Mucosa of gallbladder (tissue), 1 donor: ENCODE results near the gene MYF5. TPM values are rescaled to one million over a fixed set of nuclear protein-coding genes. Genes with fewer than 3 reads are reported as not detected.
"Not testable (repeated sequence)": the region's sequence is repeated elsewhere in the genome, so short reads cannot be mapped to it uniquely, and the experiment has no call there.

Experiments used
- DNase-seq: peaks from one replicate; pipeline ENCODE4 v3.0.0-alpha.2; 2020; ENCODE audit warnings: low spot score
- total RNA-seq: library from RNA; stranded (reverse); gene quantifications from one replicate; pipeline ENCODE4 v1.2.1, GENCODE V29; 2021
- donor health status: DM: no; HTN: no; CAD: no.

MYF5 gene
- not detected for total RNA-seq

DNA sequence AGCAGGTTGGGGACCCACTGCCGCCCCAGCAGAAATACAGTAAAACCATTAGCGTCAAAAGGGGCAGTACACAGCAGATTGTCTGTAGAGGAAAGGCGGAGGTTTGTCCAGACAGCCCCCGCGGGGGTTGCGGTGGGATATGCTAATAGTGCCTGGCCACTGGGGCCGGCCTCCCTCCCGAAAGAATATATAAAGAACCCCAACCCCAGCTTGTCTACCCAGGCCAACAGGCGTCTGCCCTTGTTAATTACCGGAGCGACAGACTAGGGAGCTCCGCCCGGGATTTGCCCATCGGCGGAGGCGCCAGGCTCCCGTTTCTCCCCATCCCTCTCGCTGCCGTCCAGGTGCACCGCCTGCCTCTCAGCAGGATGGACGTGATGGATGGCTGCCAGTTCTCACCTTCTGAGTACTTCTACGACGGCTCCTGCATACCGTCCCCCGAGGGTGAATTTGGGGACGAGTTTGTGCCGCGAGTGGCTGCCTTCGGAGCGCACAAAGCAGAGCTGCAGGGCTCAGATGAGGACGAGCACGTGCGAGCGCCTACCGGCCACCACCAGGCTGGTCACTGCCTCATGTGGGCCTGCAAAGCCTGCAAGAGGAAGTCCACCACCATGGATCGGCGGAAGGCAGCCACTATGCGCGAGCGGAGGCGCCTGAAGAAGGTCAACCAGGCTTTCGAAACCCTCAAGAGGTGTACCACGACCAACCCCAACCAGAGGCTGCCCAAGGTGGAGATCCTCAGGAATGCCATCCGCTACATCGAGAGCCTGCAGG is at the start of gene MYF5:
TSS of gene MYF5 (plus strand) at position 217 of the 774 bp plus-strand sequence. CDS start at position 369, 152 bp downstream.
- no peak for DNase-seq

DNA sequence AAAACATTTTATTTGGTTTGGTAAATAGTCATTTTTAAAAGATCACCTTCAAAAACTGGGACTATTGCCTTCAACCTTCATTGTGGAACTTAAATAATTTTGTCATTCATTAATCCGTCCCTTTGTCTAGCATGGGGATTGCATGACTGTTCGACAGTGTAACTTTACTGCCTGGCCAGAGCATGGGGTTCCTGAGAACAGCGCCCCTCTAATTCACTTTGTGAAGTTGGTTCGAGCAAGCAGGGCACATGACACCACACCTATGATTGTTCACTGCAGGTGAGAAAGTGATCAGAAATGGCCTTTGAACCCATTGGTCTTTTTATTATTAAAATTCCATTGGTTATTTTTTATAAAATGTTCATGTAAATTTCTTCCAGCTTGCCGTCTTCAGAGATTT is 46.5 kb upstream of the MYF5 start:
- no peak for DNase-seq

GRCh38 chr12:80676042-80676636 is 40.6 kb upstream of the MYF5 start:
- DNase-seq: not testable (repeated sequence)

- no peak for DNase-seq
These were observed 39.9 kb upstream of the MYF5 start for GRCh38 chr12:80676856-80677255.

DNA sequence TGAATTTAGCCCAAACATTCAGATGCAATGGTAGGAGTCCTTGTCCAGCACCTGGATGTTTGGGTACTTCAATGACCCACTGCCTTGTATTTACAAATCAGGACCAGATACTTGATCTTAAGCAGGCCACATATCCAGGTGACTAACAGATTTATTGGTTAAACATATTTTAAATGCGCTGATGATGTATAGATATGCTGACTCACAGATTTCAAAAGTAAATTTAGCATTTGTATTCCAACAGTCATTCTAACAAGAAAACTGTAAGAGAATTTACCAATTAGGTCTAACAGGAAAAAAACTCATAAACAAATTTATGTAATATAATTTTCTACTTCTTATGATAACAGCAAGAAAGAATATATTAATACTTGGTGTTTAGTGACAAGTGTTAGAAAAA is 38.7 kb upstream of the MYF5 start:
- DNase-seq: no peak

GRCh38 chr12:80679346-80680131 is 37.2 kb upstream of the MYF5 start:
- no peak for DNase-seq

DNA sequence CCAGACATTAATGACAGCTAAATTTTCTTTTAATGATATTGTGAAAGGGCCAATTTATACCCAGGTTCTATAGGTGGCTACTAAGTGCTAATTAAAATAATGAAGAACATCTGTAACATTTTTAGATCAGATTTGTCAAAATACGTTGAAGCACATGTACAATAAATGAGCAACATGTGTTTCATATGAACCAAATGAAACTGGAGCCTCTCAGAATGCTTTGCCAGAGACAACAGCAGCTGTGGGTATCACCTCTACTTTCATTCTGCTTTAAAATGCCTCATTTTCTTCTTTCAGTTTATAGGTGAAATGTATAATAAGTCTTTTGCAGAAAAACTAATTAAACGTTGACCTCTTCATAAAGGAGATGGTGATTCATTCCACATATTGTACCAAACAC is 35.4 kb upstream of the MYF5 start:
- DNase-seq: no peak

DNA sequence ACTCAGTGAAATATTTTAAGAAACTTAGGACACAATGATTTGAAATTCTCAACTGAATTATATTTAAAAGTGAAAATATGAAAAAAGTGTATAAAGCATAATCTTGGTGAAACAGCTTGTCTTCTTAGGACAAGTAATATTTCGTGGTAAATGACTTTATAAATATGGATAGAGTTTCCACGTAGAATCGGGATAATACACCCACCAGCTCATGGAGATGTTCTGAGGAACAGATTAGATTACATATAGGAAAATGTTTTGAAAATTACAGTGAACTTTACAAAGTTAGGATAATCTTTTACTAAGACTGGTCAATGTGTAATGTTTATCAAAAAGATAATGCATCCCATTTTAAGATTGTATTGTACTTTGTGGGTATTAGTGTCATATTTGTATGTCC is 34.9 kb upstream of the MYF5 start:
- DNase-seq: no peak

DNA sequence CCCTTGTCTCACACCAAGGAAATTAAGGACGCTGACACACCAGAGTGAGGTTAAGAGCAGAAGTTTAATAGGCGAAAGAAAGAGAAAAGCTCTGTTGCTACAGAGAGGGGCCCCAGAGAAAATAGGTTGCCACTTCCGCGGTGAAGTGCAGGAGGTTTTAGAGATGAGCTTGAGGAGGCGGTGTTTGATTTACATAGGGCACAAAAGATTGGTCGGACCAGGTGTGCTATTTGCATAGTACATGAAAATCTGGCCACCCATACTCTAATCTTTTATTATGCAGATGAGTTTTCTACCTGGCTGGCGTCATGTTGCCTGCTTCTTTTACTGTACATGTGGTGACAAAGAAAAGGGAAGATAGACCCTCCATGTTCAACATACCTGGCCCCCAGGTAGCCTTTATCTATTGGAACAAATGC is 32.6 kb upstream of the MYF5 start:
- no peak for DNase-seq

DNA sequence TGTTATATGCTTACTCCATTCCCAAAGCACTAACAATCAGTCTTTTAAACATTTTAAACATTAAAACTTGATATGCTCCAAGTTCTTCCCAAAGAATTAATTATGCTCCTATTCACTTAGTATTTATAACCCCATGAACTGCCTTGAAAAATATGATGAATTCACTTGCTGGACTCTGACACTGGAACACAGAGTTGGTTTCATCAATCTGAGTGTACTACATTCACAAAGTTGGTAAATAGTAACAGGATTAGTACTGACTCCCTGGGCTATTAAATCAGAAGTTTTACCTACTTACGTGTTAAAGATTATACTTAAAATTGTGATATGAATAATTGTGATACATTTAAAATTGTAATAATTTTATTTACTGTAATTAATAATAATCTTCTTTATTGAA is 26.6 kb upstream of the MYF5 start:
- DNase-seq: no peak

DNA sequence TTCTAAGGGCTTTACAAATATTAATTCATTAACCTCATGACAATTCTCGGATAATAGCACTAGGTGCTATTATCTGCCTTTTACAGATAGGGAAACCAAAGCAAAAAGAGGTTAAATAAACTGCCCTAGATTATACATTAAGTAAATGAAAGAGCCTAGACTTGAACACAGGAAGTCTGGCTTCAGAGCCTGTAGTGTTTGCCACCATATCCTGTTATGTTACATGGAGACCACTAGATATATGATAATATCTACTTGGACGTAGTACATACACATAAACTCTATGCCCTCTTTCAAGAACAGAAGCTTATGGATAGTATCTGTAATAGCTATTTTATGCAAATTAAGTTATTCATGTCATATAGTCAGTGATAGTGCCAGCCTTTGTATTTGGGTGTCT is 26.2 kb upstream of the MYF5 start:
- no peak for DNase-seq

GRCh38 chr12:80692114-80692513 is 24.6 kb upstream of the MYF5 start:
- DNase-seq: no peak

DNA sequence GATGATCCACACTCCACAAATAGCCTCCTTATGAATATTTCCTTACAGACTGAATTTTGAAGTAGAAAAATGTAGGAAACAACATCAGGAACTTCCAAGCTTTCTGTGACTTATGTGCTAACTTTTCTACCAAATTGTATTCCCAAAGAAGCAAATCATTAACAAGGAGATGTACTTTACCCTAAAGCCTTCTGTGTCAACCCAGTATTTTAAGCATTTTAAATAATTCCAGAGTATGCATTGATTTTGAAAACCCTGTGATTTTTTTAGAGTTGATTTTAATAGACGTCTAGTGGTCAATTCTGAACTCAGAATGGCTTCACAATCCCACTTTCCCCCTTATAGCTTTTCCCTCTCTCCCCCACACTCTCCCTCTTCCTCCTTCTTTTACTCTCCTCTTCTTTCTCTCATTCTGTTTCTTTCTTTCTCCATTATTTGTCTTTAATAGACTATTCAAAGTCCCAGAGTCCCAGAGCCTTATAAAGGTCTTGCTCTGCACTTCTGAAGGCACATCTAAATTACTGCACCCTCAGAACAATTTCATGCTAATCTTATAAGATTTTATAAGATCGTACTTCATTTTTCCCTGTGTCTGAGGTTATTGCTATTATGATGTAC is 19.3 kb upstream of the MYF5 start:
- no peak for DNase-seq

DNA sequence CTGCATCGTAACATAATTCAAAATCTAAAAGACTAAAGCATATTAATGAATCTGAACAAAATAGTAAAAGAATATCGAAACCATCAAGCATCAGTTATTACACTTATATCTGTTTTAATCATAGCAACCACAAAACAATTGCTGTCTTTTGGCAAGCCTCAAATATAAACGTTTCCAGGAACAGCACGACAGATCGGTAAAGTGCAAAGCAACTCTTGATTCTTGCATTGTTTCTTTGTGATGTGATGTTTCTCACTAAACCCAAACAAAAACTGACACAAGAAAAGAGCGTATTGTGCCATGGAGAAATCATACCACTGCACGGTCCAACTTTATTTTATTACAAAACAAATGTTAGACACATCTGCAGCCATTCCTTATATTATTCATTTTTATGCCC is 18.5 kb upstream of the MYF5 start:
- DNase-seq: no peak

DNA sequence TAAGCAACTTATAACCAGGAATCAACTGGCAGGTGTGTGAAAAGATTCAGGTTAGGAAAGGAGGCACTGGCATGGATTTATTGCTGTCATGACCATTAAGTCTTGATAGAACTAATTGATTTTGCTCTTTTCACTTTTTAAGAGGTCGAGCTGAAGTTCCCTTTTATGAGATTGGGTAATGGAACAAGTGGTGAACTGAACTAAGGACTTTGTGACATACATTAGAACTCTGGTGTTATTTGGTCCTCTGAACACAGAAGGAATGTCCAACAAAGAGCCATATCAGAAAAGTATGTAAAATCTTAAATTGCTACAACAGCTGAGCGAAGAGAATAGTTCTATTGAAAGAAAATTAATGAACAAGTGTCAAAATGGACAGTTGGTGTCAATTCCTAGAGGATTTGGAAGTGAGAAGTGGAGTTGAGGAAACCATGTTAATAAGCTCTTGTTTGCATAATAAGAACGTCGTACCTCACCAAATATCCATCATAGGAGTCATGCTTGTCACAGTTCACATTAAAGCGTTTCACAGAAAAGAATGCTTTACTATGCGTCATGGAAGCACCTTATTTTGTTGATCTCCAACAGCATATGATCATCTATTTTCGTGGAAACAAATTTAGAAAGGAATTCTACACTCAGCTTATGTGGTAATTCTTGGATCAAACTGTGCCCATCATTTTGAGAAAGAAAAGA is 17.7 kb upstream of the MYF5 start:
- DNase-seq: no peak

DNA sequence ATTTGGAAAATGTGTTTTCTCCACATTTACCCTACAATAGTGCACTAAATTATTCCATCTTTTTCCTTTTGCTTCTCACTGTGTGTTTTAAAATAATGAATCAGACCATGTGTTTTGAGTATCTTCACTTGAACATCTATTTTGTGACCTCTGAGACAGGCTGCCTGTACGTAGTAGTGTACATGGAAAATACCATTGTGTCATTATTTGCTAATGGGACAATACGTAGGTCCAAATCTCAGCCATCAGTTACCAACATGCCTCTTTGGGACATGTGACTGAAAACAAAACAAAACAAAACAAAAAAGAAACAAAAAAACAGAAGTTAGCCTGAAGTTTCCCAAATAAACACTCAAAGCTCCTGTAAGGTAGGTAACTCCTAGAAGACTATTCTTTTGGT is 16.4 kb upstream of the MYF5 start:
- no peak for DNase-seq

DNA sequence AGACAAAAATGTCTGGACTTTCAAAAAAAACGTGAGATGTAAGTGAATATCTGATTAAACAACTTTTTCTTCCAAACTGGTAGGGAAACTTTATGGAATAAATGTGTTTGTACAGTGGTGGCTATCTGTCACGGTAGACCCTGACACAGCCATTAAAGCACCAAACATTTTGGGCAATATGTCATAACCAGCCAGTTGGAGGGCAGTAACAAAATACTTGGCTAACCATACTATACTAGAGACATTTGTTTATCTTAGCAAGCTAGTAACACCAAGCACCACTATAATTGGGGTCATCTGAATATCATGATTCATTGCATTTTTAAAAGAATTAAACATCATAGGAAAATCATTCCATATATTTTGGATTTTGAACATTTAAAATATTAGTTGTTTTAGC is 15.3 kb upstream of the MYF5 start:
- DNase-seq: no peak

DNA sequence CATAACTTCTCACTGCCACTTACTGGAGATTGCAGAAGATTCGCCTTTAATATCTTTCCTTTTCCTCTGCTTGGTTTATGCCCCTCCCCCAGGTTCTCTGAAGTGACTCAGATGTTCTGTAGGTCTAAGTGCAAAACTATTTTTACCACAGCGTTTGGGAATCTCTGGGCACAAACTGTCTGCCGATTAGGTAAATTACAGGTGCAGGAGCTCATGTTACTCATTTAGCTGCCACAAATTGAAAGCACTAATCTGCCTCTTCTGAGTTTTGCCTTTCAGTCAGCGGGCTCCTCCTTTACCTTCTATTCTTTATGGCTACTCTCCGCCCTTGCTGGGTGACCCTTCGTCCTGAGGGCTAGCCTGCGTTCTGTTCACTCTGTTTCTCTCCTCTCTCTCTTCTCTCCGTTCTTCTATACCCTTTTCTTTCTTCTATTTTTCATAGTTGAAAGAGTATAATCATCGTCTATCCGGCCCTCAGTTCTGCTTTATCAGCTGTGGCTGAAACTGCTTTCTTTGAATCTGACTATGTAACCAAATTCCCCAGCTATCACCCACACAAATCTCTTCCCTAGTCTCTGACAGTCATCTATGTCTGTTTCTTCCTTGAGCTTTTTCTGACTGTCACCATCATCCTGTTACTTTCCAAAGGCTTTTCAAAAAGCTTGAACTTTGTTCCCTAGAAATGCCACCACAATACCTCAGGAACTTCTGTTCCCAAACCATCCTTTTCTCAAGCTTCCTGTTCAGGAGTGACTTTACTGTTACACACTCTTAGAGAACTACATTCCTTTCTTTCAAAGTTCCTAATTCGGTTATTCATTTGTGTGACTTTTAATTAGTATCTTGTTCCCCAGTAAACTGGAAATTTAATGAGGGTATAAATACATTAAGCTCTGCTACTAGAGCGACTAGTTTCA is 13.6 kb upstream of the MYF5 start:
- no peak for DNase-seq

- DNase-seq: no peak
These were observed 12.3 kb upstream of the MYF5 start for GRCh38 chr12:80704420-80704819.

- no peak for DNase-seq
These were observed 9.4 kb upstream of the MYF5 start, which contains the start of gene MYF6 for GRCh38 chr12:80707126-80707829. MYF6 (plus strand) TSS chr12:80707634; CDS start chr12:80707720, 86 bp downstream.
